ENCODE data around the gene NPC2. TPM values are rescaled to one million over a fixed set of nuclear protein-coding genes. Genes with fewer than 3 reads are reported as not detected.

The NPC2 gene
- total RNA-seq, 4 donors from 2014 or later: 271 to 717 (median 546) TPM

DNA sequence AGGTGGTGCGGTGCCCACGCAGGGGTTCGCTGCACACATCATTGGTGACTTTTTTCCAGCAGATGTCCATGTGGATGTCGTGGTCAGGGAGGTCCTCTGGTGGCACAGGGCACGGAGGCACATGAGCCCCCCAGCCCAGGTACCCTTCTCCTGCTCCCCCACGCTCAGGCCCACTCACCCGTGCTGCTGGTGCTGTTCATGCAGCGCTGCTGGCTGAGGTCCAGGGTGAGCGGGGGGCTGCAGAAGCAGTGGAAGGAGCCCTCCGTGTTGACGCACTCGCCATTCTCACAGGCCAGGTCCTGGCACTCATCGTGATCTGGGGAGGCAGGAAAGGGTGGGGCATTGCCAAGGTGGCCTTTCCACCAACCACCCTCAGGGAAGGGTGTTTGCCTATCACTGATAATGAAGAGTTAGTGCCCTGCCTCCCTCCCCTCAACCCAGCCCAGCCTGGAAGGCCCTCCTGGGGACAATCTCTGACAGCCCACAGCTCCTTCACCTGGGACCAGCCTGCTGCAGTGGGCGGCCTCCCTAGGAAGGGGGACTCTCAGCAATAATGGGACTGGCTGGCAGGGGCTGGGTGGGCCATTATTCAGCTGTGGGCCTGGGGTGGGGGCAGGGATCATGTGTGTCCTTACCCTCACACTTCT, 10.3 kb upstream of the NPC2 start:
- DNase-seq (ENCODE audit: low spot score) (no peak), ATAC-seq (ENCODE audit: low FRiP score) (no peak)
- no peak for TF ChIP-seq CTCF (IDR thresholded peaks at IDR 0.05)

GRCh38 chr14:74502236-74503019, 9.3 kb upstream of the NPC2 start:
- TF ChIP-seq CTCF (IDR thresholded peaks at IDR 0.05): no peak
- DNase-seq (ENCODE audit: low spot score) (no peak), ATAC-seq (ENCODE audit: low FRiP score) (peak; percentile 5)

DNA sequence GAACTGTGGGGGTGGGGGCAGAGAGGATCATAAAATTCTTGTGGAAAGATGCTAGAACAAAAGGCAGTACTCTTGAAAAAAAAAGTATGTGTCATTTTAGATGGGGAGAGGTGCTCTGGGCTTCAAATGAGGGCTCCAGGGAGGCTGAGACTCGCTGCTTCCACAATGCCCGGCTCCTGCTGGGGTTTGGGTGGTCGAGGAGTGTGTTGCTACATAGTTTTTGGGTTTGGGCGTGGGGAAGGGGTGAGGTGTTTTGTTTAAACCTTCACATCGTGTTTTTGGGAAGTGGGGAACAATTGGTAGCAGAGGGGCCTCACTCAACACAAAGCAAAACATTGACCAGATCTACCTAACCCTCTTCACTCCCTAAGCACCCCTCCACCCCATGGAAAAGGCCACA, 8.6 kb upstream of the NPC2 start:
- DNase-seq (ENCODE audit: low spot score) (no peak), ATAC-seq (ENCODE audit: low FRiP score) (no peak)
- no peak for TF ChIP-seq CTCF (IDR thresholded peaks at IDR 0.05)

DNA sequence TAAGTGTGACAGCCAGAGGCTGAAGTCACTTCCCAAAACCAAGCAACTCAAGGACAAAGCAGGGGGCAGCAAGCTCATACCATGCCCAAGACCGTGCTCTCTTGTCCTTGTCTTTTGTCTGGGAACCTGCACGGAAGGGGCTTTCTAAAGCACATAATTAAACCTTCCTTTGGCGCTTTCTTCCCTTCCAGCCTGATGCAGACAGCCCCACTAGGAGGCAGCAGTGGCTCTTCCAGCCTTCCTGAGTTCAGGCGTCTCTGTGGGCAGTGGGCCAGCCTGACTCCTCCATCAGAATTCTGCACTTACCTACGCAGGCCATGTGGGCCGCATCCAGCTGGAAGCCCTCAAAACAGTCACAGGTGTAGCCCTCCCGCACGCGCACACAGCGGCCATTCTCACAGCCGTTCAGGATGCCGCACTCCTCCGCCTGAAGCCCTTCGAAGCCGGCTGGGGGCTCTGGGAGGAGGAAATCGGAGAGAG, 8.1 kb upstream of the NPC2 start:
- TF ChIP-seq CTCF (IDR thresholded peaks at IDR 0.05): peak in 1 of 3 donors; percentile 12
- ATAC-seq (ENCODE audit: low FRiP score): peak; percentile 79

GRCh38 chr14:74500417-74501134, 7.5 kb upstream of the NPC2 start:
- no peak for TF ChIP-seq CTCF (IDR thresholded peaks at IDR 0.05)
- ATAC-seq (ENCODE audit: low FRiP score) (no peak), DNase-seq (ENCODE audit: low spot score) (no peak)

More for the DNA sequence above, 8.1 kb upstream of the NPC2 start:
- peak; percentile 65 for DNase-seq (ENCODE audit: low spot score)

DNA sequence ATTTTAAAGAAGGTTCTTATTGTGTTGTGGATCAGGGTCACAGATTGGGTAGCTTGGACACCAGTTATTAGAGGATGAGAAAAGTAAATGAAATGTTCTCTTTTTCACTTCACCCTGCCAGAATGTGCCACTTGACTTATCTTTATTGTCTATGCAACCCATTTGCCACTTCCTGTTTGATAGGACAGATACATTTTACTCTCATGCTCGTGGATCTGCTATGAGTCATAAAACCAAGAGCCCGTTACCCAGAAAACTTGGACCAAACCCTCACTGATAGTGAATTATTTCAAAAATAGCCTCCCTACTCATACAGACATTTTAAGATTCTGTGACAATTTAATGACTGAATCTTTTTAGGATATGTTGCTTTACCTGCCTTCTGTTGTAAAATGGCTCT, 2.3 kb upstream of the NPC2 start:
- ATAC-seq (ENCODE audit: low FRiP score) (no peak), DNase-seq (ENCODE audit: low spot score) (no peak)
- no peak for TF ChIP-seq CTCF (IDR thresholded peaks at IDR 0.05)
